Activated T-cell treated with anti-CD3 and anti-CD28 coated beads, Interleukin-2, amount 50 U/mL, for 72 hours (primary cell): Measurements from ENCODE around the gene KPNA3. TPM values are rescaled to one million over a fixed set of nuclear protein-coding genes. Genes with fewer than 3 reads are reported as not detected.

Experiments used
- ATAC-seq, 2 donors: fragments of 150-1000 bp; cut with Tn5 transposase; replicated peaks in 1 of 2; 2 replicates each; pipeline ENCODE4 v1.10.0; 2021; ENCODE audit warnings: moderate library complexity in 2 of 2, mild to moderate bottlenecking in 1 of 2
- DNase-seq, 2 donors: peaks; one replicate each; pipeline ENCODE4 v3.0.0; 2021 to 2022; ENCODE audit warnings: mixed read lengths in 1 of 2
- H3K27ac Mint-ChIP-seq: one replicate; pipeline ENCODE4 v1.8.0; 2022; ENCODE audit warnings: mild to moderate bottlenecking, moderate library complexity, mixed read lengths
- H3K27me3 Mint-ChIP-seq: one replicate; pipeline ENCODE4 v1.8.0; 2022; ENCODE audit warnings: low read depth, mixed read lengths
- H3K36me3 Mint-ChIP-seq, 2 donors: one replicate each; pipeline ENCODE4 v1.8.0; 2022; ENCODE audit warnings: mixed read lengths in 2 of 2, mild to moderate bottlenecking in 1 of 2; ENCODE audit not compliant: insufficient read depth in 2 of 2
- H3K4me1 Mint-ChIP-seq: one replicate; pipeline ENCODE4 v1.8.0; 2022; ENCODE audit warnings: low read depth, mixed read lengths
- H3K4me3 Mint-ChIP-seq, 2 donors: one replicate each; pipeline ENCODE4 v1.8.0; 2022; ENCODE audit warnings: mild to moderate bottlenecking in 2 of 2, mixed read lengths in 2 of 2, moderate library complexity in 2 of 2
- H3K9me3 Mint-ChIP-seq, 2 donors: one replicate each; pipeline ENCODE4 v1.8.0; 2022; ENCODE audit warnings: mixed read lengths in 2 of 2
- total RNA-seq, 2 donors: library from RNA; stranded (reverse); gene quantifications; one replicate each; pipeline ENCODE4 v1.2.3, GENCODE V29; 2022

The KPNA3 gene
- total RNA-seq, 2 donors from 2014 or later = 23.5 to 27.0 TPM

DNA sequence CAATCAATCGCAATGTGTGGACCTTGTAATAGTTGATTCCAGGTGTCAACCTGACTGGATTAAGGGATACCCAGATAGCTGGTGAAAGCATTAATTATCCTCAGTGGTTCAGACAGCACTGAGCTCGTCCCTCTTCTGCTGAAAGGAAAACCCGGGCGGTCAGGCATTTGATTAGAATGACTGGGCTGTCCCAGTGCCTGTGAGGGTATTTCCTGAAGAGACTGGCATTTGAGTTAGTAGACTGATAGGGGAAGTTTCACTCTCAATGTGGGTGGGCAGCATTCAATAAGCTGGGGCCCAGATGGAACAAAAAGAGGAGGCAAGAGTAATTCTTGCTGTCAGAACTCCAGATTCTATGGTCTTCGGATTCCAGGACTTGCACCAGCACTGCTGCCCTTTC lies 31.9 kb downstream of the KPNA3 start:
- DNase-seq = no peak
- H3K4me1 Mint-ChIP-seq = peaks cover 12% of the 10 kb centered on the region
- peak overlapping the region in 1 of 2 donors; percentile 43 for H3K4me3 Mint-ChIP-seq
- no peak overlapping the region for H3K27ac Mint-ChIP-seq
- H3K9me3 Mint-ChIP-seq = no peaks in the 10 kb centered on the region
- ATAC-seq = no peak
- H3K36me3 Mint-ChIP-seq = peaks cover 5 to 21% of the 10 kb centered on the region in 2 donors
- no peaks in the 10 kb centered on the region for H3K27me3 Mint-ChIP-seq

- H3K36me3 Mint-ChIP-seq = peaks cover 5 to 16% of the 10 kb centered on the region in 2 donors
- H3K27ac Mint-ChIP-seq = no peak overlapping the region
- ATAC-seq (no peak), DNase-seq (no peak)
- no peaks in the 10 kb centered on the region for H3K27me3 Mint-ChIP-seq
- H3K4me3 Mint-ChIP-seq = peak overlapping the region in 1 of 2 donors; percentile 43
- peaks cover 15% of the 10 kb centered on the region for H3K4me1 Mint-ChIP-seq
- H3K9me3 Mint-ChIP-seq = no peaks in the 10 kb centered on the region
Measured at GRCh38 chr13:49759503-49759902, 33.0 kb downstream of the KPNA3 start.

- Mint-ChIP-seq H3K9me3 (no peaks in the 10 kb centered on the region), H3K36me3 (peaks cover 0 to 14% of the 10 kb centered on the region in 2 donors), H3K4me3 (no peak overlapping the region), H3K27ac (no peak overlapping the region), H3K4me1 (peaks cover 20% of the 10 kb centered on the region), H3K27me3 (no peaks in the 10 kb centered on the region)
- DNase-seq = no peak
- no peak for ATAC-seq
Measured at GRCh38 chr13:49756263-49756662, 36.2 kb downstream of the KPNA3 start.

DNA sequence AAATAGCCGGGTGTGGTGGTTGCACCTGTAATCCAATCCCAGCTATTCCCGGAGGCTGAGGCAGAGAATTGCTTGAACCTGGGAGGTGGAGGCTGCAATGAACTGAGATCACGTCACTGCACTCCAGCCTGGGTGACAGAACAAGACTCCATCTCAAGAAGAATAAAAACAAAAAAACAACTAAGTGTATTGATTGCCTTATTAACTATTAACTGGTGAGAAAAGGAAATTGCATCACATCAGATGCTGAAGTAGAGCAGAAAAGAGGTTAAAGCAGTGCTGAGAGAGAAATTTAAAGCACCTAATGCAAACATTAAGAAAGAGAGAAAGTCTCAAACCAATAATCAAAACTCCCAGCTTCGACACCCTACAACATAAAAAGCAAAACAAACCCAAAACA lies 38.3 kb downstream of the KPNA3 start:
- ATAC-seq (no peak), DNase-seq (no peak)
- H3K27me3 Mint-ChIP-seq = no peaks in the 10 kb centered on the region
- peak overlapping the region; percentile 70 for H3K27ac Mint-ChIP-seq
- peaks cover 15% of the 10 kb centered on the region for H3K4me1 Mint-ChIP-seq
- no peak overlapping the region for H3K4me3 Mint-ChIP-seq
- H3K36me3 Mint-ChIP-seq = peaks cover 0 to 8% of the 10 kb centered on the region in 2 donors
- no peaks in the 10 kb centered on the region for H3K9me3 Mint-ChIP-seq

DNA sequence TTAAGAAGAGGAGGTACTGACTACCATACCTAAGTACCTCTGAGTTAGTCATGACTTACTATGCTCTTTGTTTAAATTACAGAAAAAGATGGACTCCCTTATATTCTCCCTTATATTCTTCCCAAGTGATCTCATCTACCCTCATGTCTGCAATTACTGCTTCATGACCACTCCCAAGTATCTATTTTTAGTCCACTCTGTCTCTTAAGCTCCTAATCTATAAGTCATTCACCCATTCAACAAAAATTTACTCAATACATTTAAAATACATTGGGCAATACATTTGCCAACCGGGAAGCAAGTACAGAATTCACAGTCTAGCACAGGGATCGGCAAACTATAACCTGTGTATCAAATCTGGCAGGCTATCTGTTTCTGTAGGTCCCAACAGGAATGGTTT lies 42.6 kb downstream of the KPNA3 start:
- Mint-ChIP-seq H3K36me3 (peaks cover 0 to 13% of the 10 kb centered on the region in 2 donors), H3K4me1 (peaks cover 15% of the 10 kb centered on the region), H3K27ac (no peak overlapping the region), H3K27me3 (no peaks in the 10 kb centered on the region), H3K4me3 (no peak overlapping the region), H3K9me3 (no peaks in the 10 kb centered on the region)
- ATAC-seq (no peak), DNase-seq (no peak)

DNA sequence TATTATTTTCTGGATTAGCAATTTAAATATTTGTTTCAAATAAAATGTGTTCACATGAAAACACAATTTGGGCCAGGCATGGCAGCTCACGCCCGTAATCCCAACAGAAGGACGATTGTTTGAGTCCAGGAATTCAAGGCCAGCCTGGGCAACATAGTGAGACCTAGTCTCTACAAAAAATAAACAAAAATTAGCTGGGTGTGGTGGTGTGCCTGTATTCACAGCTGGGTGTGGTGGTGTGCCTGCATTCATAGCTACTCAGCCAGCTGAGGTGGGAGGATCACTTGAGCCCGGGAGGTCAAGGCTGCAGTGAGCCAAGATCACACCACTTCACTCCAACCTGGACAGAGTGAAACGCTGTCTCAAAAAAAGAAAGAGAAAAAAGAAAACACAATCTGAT lies 46.4 kb downstream of the KPNA3 start:
- DNase-seq = no peak
- Mint-ChIP-seq H3K9me3 (no peaks in the 10 kb centered on the region), H3K27ac (no peak overlapping the region), H3K4me1 (peaks cover 6% of the 10 kb centered on the region), H3K27me3 (no peaks in the 10 kb centered on the region), H3K36me3 (peaks cover 0 to 10% of the 10 kb centered on the region in 2 donors), H3K4me3 (no peak overlapping the region)
- no peak for ATAC-seq

- Mint-ChIP-seq H3K4me1 (no peaks in the 10 kb centered on the region), H3K4me3 (no peak overlapping the region), H3K36me3 (peaks cover 0 to 11% of the 10 kb centered on the region in 2 donors), H3K9me3 (no peaks in the 10 kb centered on the region), H3K27me3 (no peaks in the 10 kb centered on the region), H3K27ac (no peak overlapping the region)
- ATAC-seq = no peak
- DNase-seq = no peak
Measured at GRCh38 chr13:49740870-49741269, 51.6 kb downstream of the KPNA3 start.

GRCh38 chr13:49739498-49740187 lies 52.8 kb downstream of the KPNA3 start:
- Mint-ChIP-seq H3K36me3 (peaks cover 0 to 6% of the 10 kb centered on the region in 2 donors), H3K4me1 (no peaks in the 10 kb centered on the region), H3K27me3 (no peaks in the 10 kb centered on the region), H3K27ac (no peak overlapping the region), H3K4me3 (no peak overlapping the region), H3K9me3 (no peaks in the 10 kb centered on the region)
- ATAC-seq (no peak), DNase-seq (no peak)

GRCh38 chr13:49733181-49733951 lies 59.1 kb downstream of the KPNA3 start:
- no peaks in the 10 kb centered on the region for H3K9me3 Mint-ChIP-seq
- DNase-seq = no peak
- no peak for ATAC-seq
- no peaks in the 10 kb centered on the region for H3K27me3 Mint-ChIP-seq
- no peak overlapping the region for H3K4me3 Mint-ChIP-seq
- no peak overlapping the region for H3K27ac Mint-ChIP-seq
- H3K36me3 Mint-ChIP-seq = peaks cover 2 to 11% of the 10 kb centered on the region in 2 donors
- H3K4me1 Mint-ChIP-seq = no peaks in the 10 kb centered on the region

- Mint-ChIP-seq H3K36me3 (peaks cover 2 to 9% of the 10 kb centered on the region in 2 donors), H3K27me3 (no peaks in the 10 kb centered on the region), H3K4me3 (no peak overlapping the region), H3K4me1 (no peaks in the 10 kb centered on the region), H3K27ac (no peak overlapping the region), H3K9me3 (no peaks in the 10 kb centered on the region)
- DNase-seq = no peak
- no peak for ATAC-seq
Measured at GRCh38 chr13:49731766-49732165, 60.7 kb downstream of the KPNA3 start.

DNA sequence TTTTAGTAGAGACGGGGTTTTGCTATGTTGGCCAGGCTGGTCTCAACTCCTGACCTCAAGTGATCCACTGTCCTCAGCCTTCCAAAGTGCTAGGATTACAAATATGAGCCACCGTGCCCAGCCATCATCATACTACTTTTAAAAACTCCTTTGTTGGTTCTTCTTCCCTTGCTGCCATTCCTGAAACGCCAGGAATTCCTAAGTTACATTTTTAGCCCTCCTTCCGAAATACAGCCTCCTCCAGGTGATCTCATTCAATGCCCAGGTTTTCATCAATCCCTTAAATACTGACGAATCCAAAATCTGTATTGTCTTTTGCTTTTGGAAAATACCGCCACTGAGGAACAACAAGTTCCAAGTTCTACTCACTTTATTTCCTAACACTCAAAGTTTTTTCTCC lies 75.9 kb downstream of the KPNA3 start:
- DNase-seq (no peak), ATAC-seq (no peak)
- H3K4me1 Mint-ChIP-seq = no peaks in the 10 kb centered on the region
- peaks cover 7 to 11% of the 10 kb centered on the region in 2 donors for H3K9me3 Mint-ChIP-seq
- H3K36me3 Mint-ChIP-seq = peaks cover 15 to 44% of the 10 kb centered on the region in 2 donors
- H3K4me3 Mint-ChIP-seq = no peak overlapping the region
- H3K27ac Mint-ChIP-seq = no peak overlapping the region
- no peaks in the 10 kb centered on the region for H3K27me3 Mint-ChIP-seq

DNA sequence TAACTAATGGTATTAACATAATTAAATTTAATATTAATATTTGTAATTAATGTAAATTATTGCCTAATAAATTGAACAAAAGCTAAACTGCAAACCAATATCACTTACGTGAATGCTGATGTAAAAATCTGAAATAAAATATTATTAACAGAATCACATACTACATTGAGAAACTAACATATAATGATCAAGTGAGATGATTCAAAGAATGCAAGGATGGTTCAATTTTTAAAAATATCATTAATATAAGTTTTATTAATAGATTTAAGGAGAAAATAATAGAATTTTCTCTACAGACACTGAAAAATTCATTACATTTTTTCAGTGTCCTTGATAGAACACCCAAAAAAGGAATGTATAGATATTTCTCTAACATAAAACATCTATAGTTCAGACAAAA lies 77.7 kb downstream of the KPNA3 start:
- Mint-ChIP-seq H3K4me3 (no peak overlapping the region), H3K36me3 (peaks cover 15 to 39% of the 10 kb centered on the region in 2 donors), H3K9me3 (peaks cover 7 to 11% of the 10 kb centered on the region in 2 donors), H3K4me1 (no peaks in the 10 kb centered on the region), H3K27ac (no peak overlapping the region), H3K27me3 (no peaks in the 10 kb centered on the region)
- DNase-seq (no peak), ATAC-seq (no peak)

DNA sequence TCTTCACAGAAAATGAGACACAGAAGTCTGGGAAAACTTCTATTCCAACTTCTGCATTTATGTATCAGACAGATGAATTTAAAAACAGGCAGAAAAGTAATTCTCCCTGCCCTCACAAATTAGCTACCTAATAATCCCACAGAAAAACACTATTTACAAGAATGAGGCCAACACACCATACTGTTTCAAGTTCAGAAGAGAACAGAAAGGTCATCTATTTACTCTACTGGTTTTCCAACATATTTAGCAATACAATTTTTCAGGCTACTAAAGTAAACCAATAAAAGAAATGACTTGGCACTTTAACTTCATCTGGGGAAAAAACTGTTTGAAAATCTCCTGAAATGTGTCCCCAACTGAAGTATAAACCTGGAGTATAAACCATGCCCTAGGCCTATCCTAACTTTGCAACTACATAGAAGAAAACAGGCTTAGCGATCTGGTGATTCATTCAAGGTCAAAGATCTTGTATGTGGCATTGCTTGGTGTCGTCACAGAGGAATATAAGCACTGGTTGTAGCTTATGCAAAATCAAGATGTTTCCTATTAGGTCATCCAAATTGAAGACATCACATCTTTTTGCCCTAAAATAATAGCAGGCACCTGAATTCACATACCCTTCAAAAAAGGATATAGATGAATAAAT lies 81.1 kb downstream of the KPNA3 start:
- peak overlapping the region; percentile 65 for H3K27ac Mint-ChIP-seq
- H3K4me1 Mint-ChIP-seq = no peaks in the 10 kb centered on the region
- no peaks in the 10 kb centered on the region for H3K27me3 Mint-ChIP-seq
- H3K36me3 Mint-ChIP-seq = peaks cover 4 to 23% of the 10 kb centered on the region in 2 donors
- no peak for ATAC-seq
- H3K4me3 Mint-ChIP-seq = no peak overlapping the region
- DNase-seq = no peak
- peaks cover 0 to 4% of the 10 kb centered on the region in 2 donors for H3K9me3 Mint-ChIP-seq
